ENCODE data around the gene MRPL19.
A peak's percentile ranks its signal among the peaks of the same experiment; 100 is the strongest.

The MRPL19 gene

GRCh38 chr2:75646583-75647425 is at the start of gene MRPL19:
Gene MRPL19, plus strand, starts transcription at chr2:75646783. Its CDS starts 25 bp downstream, at chr2:75646808.
- DNase-seq, result peak; percentile 82

GRCh38 chr2:75596784-75597183 is 49.8 kb upstream of the MRPL19 start:
- no peak for DNase-seq

GRCh38 chr2:75597949-75598348 is 48.6 kb upstream of the MRPL19 start:
- no peak for DNase-seq

- DNase-seq, result no peak
Measured at GRCh38 chr2:75598589-75599155, 47.9 kb upstream of the MRPL19 start.

GRCh38 chr2:75600461-75601011 is 46.0 kb upstream of the MRPL19 start:
- no peak for DNase-seq

- no peak for DNase-seq
Measured at GRCh38 chr2:75602724-75603342, 43.8 kb upstream of the MRPL19 start.

GRCh38 chr2:75603477-75603876 is 43.1 kb upstream of the MRPL19 start:
- DNase-seq, result no peak

- DNase-seq, result no peak
Measured at GRCh38 chr2:75604484-75604883, 42.1 kb upstream of the MRPL19 start.

- no peak for DNase-seq
Measured at GRCh38 chr2:75605770-75606529, 40.6 kb upstream of the MRPL19 start.

GRCh38 chr2:75606761-75607399 is 39.7 kb upstream of the MRPL19 start:
- no peak for DNase-seq

GRCh38 chr2:75607400-75607798 is 39.2 kb upstream of the MRPL19 start:
- DNase-seq, result no peak

GRCh38 chr2:75607988-75608683 is 38.4 kb upstream of the MRPL19 start:
- DNase-seq, result no peak

GRCh38 chr2:75608684-75609333 is 37.8 kb upstream of the MRPL19 start:
- DNase-seq, result peak; percentile 26

GRCh38 chr2:75609334-75609689 is 37.3 kb upstream of the MRPL19 start:
- no peak for DNase-seq

GRCh38 chr2:75609937-75610508 is 36.6 kb upstream of the MRPL19 start:
- DNase-seq, result no peak

GRCh38 chr2:75610671-75611070 is 35.9 kb upstream of the MRPL19 start:
- DNase-seq, result no peak

GRCh38 chr2:75612108-75612861 is 34.3 kb upstream of the MRPL19 start:
- no peak for DNase-seq

GRCh38 chr2:75612862-75613243 is 33.7 kb upstream of the MRPL19 start:
- DNase-seq, result no peak

GRCh38 chr2:75614162-75614651 is 32.4 kb upstream of the MRPL19 start:
- no peak for DNase-seq

- no peak for DNase-seq
Measured at GRCh38 chr2:75616406-75616805, 30.2 kb upstream of the MRPL19 start.
